GM19468 (cell line): ENCODE measurements around the gene NIT2.

Source experiments
- ATAC-seq: cut with Tn5 transposase; IDR thresholded peaks from one replicate; pipeline ENCODE4 v1.9.1; 2021; ENCODE audit warnings: mild to moderate bottlenecking, moderate library complexity, moderate number of reproducible peaks; ENCODE audit not compliant: unreplicated experiment; ENCODE audit errors: extremely low read depth

NIT2 gene

DNA sequence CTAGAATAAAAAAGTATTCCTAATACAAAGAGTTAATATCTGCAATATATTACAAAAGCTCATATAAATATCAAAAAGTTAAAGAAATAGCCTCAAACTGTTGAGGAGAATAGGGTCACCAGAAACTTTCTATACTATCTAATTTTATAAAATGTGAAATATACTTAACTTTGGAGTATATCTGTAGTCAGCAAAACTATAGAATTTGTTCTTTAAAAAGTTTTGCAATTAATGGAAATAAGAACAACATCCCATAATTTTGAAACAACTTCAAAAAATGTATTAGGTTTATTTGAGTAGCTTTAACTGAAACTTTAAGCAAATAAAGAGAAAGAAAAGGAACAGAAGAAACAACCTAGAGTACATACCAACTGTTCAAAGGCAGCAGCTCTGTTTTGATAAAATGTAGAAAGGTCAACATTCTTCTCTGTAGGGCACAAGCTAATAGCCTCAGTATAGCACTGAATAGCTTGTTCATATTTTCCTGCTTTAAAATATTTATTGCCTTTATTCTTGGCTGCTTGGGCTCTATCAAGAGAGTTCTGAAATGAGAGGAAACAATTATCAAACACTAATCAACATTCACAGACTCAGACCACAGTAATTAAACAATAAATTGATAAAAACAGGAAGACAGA lies 52.0 kb downstream of the NIT2 start:
- no peak for ATAC-seq

DNA sequence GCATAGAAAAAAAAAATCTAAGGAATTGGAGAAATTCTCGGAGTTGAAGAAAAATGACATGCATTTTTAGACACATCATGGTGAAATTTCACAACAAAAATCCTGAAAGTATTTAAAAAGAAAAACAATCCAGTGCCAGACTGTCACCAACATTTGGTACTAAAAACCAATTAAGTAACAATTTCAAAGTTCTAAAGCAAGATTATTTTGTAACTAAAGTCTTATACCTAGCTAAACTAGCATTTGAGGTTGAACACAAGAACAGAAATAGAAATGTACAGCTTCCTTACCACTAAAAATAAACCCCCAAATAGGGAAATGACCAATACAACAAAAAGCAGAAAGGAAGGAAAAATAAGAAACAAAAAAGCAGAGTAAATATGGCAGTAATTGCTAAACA lies 54.5 kb downstream of the NIT2 start:
- ATAC-seq = no peak

DNA sequence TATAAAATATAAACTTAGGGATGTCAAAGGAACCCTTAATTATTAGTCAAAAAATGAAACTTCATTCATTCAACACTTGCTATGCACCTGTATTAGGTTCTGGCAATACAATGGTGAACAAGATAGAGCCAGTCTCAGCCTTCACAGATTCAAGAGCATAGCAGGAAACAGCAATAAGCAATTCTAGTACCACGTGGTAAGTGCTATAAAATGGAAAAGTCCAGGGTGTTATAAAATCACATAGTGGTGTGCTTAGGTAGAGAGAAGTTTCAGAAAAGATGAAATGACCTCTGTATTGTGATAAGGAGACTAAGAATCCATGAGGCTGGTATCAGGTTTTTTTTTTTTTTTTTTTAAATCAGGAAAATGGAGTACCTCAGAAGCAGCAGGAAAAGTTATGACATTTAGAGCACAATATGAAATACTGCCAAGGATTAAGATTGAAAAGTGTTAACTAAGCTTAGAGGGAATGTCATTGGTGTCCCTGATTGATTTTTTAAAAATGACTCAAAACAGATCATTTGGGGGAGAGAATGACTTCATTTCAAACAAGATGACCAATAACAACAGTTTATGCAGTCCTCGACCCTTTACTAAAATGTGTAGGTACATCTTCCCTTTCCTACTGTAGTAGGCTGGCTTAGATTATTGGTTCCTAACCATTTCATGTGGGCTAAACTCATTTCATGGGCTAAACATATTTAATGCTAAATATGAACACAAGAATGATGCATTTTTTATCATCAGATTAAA lies 61.3 kb downstream of the NIT2 start:
- no peak for ATAC-seq

DNA sequence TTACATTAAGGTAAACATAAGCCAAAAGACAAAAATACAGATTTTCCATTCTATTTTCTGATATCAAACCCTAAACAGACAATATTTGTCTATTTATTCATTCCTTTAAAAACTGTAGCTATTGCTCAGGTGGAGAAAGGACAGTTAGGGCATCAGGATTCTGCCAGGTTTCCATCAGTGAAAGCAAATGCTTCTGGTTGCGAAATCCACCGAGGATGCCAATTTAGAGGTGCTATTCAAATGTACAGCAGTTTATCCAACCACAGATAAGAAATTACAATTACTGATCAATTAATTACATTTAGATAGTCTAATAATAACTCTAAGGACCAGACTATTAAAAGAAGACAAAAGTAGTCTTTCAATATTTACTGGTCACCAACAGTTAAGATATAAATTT lies 62.4 kb downstream of the NIT2 start:
- ATAC-seq = no peak

DNA sequence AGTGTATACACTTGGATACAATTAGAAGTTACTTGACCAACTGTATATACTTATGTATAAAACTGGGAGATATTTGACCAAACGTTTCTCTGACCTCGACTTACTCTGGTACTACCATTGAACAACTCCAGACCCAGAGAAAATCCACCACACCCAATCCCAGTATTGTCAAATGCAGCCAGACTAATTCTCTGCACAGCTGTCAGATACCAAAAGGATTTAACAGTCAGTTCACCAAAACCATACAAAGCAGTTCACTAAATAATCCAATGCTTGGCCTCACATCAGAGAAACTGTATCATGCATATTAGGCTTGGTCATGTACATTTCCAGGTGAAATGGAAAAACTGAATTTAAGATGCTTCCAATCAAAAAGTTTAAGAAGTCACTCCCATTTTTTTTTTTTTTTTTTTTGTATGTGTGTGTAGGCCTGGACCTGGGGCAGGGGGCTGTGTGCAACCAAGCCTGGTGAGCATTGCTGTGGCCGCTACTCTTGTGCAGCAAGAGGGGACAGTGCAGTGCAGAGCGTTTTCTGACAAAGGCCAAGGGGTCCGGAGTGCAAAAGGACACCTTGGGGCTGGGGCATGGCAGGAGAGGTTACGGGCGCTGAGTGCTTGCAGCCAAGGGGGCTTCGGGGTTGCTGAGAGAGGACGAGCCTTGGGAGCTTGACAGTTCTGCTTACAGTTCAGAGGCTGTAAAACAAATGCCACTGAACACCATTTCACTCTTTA lies 64.9 kb downstream of the NIT2 start:
- no peak for ATAC-seq

DNA sequence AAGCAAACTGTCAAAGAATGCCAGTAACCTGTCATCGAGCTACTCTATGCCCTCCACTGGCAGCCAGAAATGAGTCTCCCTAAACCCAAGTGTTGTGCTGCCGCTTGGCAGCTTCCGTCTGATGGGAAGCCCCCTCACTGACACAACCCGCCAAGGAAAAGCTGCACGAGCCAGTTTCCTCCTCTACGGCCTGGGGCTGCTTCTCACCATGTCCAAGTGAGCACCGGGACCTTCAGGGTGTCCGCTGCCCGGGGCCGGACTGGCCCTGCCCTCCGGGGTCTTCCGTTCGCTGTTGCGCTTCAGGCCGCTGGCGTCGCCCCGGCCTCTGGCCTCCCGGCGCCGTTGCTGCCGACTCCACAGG lies 65.8 kb downstream of the NIT2 start:
- peak; percentile 5 for ATAC-seq

DNA sequence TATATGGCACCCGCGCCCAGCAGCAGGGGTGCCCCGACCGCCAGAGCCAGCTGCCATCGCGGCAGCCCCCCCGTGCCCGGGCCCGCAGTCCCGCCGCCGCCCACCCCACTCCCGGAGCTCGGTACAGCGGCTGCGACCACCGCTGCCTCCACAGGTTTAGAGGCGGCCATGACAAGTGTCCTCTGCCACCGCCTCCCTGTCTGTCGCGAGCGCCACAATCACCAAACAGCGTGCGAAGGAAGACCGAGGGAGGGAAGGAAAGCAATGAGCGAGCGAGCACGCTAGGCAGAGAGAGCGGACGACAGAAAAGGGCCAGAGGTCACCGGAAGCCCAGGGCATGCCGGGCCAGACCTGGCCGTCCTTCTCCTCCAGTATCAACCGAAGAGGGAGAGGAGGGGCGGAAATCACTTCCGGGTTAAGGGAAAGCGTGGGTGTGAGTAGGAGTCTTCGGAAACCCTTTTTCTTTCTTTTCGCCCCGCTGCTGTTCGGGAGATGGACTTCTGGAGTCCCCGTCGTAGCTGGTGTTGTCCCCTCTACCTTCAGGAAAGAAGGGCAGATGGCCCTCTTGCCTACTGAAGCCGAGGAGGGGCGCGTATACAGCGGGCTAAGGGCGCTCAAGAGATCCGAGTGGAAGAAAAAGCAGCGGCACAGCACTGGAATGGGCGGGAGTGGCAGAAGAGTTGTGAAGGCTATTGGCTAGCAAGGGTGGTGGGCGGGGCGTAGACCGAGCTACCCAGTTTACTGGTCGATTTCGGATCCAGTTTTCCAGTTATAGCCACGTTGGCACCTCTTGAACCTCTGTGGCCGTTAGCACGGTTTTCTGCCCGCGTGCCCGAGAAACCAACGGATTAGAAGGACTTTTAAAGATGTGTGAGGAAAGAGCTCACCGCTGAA lies 66.5 kb downstream of the NIT2 start, which contains the start of the genes LNP1 and TOMM70:
TSS of gene LNP1 (plus strand) at position 760 of the 894 bp plus-strand sequence. CDS start 28,191 bp downstream, outside the sequence.
TSS of gene TOMM70 (minus strand) at position 310 of the 894 bp plus-strand sequence. CDS start at position 170, 140 bp downstream.
- peak; percentile 75 for ATAC-seq

DNA sequence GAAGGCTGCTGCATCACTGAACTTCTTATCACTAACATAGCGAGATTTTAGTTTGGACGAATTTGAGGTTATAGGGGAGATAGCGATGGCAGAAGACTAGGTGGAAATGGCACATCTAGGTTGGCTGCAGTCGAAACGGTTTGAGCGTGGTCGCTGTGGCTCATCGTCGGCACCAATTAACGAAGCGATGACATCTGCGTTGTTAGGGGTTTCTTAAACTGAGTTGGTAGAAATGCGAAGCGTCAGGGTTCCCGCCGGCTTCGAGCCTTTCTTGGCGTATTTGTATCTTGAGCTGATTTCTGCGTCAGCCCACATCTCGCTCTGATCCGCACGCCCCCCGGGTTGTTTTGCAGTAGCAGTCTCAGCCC lies 67.1 kb downstream of the NIT2 start:
- no peak for ATAC-seq

DNA sequence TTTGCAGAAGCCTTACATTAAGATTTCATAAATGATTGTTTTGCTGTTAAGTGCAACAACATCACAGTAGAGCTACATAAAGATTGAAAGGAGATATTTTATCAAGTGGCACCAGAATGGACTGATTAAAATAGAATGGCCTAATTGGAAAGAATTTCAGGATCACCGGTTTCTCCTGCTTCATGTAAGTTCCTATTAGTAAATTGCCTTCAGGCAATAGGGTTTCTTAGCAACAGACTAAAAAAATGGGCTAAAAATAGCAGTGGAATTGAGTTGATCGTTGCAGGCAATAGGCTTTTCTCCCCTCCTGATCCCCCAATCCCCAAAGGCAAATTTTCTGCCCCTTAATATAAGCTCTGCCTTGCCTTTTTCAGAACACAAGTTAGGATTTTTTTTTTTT lies 67.7 kb downstream of the NIT2 start:
- ATAC-seq = no peak

DNA sequence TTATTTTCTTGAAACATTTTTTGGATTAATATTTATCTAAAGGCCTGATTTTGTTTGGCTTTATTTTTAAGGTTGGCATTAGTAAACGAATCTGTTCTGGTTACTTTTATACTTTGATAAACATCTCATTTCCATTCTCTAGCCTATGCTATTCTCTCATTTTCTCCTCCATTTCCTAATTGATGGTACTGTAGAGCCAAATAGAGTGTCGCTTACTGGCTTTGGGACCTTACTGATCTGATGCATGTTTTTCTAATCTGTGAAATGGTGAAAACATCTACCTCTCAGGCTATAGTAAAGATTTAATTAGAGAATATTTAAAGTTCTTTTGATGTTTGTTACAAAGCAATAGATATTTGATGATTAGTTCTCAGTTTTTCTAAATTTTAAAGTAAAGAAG lies 68.3 kb downstream of the NIT2 start:
- no peak for ATAC-seq

DNA sequence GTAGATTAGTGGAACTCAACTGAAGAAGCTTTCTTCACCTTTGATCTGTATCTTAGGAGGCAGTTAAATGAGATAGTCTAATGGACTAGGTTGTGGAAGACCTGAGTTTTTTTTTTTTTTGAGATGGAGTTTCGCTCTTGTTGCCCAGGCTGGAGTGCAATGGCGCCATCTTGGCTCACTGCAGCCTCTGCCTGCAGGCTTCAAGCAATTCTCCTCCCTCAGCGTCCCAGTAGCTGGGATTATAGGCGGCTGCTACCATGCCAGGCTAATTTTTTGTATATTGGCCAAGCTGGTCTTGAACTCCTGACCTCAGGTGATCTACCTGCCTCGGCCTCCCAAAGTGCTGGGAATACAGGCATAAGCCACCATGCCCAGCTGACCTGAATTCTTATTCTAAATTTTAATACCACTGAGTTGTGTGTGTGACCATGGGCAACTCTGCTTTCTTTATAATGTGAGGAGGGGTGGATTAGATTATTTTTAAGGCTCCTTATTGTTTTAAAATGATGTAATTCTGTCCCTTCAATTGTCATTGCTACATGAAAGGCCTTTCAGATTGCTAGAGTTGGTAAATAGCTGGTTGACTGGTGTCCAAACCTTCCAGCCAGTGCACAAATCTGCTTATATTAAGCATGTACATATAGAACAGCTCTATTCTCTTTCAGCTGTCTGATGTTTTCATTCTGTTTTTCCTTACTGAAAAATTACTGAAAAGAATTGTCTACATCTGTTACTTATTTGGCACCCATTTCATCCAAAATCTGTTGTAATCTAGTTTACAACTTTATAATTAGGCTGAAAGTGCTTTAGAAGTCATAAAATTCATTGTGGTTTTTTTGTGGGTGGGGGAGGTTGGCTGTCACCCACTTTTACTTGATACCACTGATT lies 69.0 kb downstream of the NIT2 start:
- no peak for ATAC-seq

DNA sequence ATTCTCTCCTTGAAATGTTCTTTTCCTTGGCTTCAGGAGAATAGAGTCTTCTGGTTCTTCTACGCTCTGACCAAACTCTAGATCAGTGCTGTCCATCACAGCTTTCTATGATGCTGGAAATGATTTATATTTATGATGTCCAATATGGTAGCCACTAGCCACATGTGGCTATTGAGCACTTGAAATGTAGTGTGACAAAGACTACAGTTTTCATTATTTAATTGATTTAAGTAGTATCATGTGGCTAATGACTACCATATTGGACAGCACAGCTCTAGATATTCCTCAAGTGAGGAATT lies 69.6 kb downstream of the NIT2 start:
- ATAC-seq = no peak

DNA sequence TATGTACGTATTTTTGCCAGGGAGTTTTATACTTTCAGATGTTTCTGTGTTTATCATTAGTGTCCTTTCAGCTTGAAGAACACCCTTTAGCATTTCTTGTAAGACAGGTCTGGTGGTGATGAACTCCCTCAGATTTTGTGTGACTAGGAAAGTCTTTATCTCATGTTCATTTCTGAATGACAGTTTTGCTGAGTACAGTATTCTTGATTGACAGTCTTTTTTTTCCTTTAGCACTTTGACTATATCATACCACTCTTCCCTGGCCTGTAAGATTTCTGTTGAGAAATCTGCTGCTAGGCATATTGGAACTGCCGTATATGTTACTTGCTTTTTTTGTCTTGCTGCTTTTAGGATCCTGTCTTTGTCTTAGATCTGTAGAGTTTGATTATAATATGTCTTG lies 72.6 kb downstream of the NIT2 start:
- no peak for ATAC-seq

DNA sequence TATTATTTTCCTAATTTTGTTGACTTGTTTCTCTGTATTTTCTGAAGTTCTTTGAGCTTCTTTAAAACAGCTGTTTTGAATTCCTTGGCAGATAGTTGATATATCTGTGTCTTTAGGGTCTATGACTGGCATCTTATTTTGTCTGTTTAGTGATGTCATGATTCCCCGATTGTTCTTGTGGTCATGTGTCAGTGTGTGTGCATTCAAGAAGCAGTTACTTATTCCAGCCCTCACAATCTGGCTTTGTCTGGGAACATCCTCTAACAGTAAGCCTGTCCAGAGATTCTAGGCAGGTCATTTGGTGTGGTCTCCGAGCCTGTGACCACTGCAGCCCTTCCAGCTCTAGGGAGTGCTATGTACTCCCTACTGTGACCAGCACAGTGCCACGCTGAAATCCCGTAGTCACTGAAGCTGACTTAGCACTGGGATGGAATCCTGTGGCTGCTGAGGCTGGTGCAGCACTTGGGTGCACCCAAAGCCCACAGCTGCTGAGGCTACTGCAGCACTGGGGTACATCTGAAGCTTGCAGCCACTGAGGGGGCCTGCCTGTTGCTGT lies 73.5 kb downstream of the NIT2 start:
- ATAC-seq = no peak
